Measurements from ENCODE around the gene P2RY6. TPM values are rescaled to one million over a fixed set of nuclear protein-coding genes. Genes with fewer than 3 reads are reported as not detected.

The P2RY6 gene
- total RNA-seq, 1 donor from 2014 or later: not detected

DNA sequence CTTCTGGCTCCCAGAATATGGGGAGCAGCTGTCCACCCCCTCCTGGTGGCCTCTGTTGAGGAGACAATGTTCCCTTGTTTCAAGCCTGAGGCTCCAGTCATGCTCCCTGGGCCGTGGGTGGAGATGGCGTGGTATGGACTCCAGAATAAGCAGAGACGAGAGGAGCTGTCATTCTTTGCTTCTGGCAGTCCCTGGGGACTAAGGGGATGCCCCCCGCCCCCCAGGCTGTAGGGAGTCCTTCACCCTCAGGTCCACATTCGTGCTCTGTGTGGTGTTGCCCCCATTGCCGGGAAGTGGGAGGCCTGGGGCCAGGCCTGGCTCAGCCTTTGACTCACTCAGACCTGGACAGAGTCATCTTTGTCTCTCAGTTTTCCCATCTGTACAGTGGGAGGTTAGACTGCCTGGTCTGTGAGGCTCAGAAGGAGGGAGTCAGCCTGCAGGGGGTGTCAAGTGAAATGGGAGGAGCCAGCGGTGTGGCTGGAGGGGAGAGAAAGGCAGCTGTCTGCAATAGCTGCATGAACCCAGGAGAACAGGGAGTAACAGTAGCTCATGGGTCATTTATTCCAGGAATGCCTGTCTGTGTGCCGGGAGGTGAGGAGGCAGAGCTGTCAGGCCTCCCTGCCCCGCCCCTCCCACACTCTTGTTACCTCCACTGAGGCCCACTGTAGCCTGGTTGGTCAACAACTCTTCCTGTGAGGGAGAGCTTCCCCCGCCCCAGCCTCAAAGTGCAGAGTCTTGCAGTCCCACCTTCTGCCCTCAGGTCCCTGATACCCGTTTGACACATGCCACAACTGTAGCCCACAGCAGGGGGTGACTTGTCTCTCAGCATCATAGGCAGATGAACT, 42.2 kb downstream of the P2RY6 start:
- peaks cover 62% of the 10 kb centered on the region for H3K4me1 Mint-ChIP-seq
- H3K27ac Mint-ChIP-seq (ENCODE audit: unreplicated experiment): peak overlapping the region; percentile 92
- H3K36me3 Mint-ChIP-seq (ENCODE audit: low read depth): peaks cover 3% of the 10 kb centered on the region
- TF ChIP-seq, protein P1, sequence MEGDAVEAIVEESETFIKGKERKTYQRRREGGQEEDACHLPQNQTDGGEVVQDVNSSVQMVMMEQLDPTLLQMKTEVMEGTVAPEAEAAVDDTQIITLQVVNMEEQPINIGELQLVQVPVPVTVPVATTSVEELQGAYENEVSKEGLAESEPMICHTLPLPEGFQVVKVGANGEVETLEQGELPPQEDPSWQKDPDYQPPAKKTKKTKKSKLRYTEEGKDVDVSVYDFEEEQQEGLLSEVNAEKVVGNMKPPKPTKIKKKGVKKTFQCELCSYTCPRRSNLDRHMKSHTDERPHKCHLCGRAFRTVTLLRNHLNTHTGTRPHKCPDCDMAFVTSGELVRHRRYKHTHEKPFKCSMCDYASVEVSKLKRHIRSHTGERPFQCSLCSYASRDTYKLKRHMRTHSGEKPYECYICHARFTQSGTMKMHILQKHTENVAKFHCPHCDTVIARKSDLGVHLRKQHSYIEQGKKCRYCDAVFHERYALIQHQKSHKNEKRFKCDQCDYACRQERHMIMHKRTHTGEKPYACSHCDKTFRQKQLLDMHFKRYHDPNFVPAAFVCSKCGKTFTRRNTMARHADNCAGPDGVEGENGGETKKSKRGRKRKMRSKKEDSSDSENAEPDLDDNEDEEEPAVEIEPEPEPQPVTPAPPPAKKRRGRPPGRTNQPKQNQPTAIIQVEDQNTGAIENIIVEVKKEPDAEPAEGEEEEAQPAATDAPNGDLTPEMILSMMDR (conservative IDR thresholded peaks at IDR 0.05): no peak
- DNase-seq (ENCODE audit: low read depth, low spot score): no peak
- H3K27me3 Mint-ChIP-seq (ENCODE audit: low read depth): no peaks in the 10 kb centered on the region
- H3K4me3 Mint-ChIP-seq: peak overlapping the region; percentile 78
- no peaks in the 10 kb centered on the region for H3K9me3 Mint-ChIP-seq

DNA sequence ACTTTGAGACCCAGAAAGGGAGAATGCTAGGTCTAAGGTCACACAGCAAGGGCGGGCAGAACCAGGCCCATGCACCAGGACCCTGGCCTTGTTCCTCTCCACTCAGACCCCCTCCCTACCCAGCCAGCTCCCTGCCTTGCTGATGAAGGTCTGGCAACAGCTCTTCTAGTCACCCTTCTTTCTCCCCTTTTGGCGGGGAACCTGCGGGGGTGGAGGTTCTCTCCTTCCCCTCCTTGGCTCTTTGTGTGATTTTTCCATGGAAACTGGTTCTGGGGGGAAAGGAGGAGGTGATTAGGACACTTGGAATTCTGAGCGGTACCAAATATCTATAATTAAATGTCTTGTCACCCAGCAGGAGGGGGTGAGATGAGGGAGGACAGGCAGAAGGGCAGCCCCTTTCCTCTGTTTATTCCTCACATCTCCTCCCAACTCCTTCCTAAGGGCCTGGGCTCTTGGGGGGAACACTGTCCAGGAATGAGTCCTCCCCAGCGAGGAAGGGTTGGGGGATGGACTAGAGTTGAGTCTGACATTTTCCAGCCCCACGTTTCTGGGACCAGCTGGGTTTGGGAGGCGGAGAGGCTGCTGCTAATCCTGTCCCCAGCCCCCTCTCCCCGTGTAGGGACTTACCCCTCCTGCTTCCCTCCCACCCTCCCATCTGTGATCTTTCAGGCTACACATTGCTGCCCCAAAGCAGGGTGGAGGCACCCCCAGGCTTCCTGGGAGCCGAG, 43.3 kb downstream of the P2RY6 start:
- Mint-ChIP-seq H3K4me3 (peak overlapping the region; percentile 47), H3K27ac (ENCODE audit: unreplicated experiment) (no peak overlapping the region), H3K9me3 (no peaks in the 10 kb centered on the region), H3K27me3 (ENCODE audit: low read depth) (no peaks in the 10 kb centered on the region), H3K36me3 (ENCODE audit: low read depth) (peaks cover 3% of the 10 kb centered on the region), H3K4me1 (peaks cover 63% of the 10 kb centered on the region)
- no peak for DNase-seq (ENCODE audit: low read depth, low spot score)
- TF ChIP-seq, protein P1 (conservative IDR thresholded peaks at IDR 0.05): no peak

DNA sequence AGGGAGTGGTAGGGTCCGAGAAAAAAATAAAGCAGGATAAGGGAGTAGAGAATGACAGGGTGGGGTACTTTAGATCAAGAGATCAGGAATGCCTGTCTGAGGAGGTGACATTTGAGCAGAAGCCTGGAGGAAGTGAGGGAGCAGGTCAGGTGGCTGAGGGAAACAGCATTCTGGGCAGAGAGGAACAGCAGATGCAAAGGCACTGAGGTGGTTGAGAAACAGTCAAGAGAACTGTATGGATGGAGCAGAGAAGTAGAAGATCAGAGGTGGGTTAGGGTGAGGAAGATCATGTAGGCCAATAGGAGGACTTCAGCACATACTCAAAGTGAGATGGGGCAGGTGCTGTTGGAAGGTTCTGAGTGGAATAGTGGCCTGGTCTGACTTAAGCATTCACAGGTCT, 44.3 kb downstream of the P2RY6 start:
- DNase-seq (ENCODE audit: low read depth, low spot score): no peak
- no peaks in the 10 kb centered on the region for H3K27me3 Mint-ChIP-seq (ENCODE audit: low read depth)
- H3K27ac Mint-ChIP-seq (ENCODE audit: unreplicated experiment): peak overlapping the region; percentile 46
- H3K36me3 Mint-ChIP-seq (ENCODE audit: low read depth): peaks cover 3% of the 10 kb centered on the region
- TF ChIP-seq, protein P1 (conservative IDR thresholded peaks at IDR 0.05): no peak
- no peaks in the 10 kb centered on the region for H3K9me3 Mint-ChIP-seq
- peak overlapping the region; percentile 47 for H3K4me3 Mint-ChIP-seq
- H3K4me1 Mint-ChIP-seq: peaks cover 69% of the 10 kb centered on the region

DNA sequence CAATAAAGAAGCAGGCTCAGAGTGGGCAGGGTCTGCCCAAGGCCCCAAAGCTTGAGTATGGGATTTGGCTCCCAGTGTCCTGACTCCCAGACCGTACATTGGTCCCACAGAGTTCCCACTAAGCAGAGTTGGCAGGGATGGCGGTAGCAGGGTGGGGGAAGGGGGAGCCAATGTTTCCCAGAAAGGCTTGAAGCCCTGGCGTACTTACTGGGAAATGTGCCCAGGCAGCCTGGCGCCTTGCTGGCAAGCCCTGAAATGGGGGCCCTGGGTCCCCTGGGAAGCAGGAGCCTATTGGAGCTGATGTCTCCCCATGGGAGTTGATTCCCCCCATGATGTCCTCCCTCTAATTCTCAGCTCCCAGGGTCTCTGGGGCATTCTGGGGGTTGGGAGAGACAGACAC, 45.2 kb downstream of the P2RY6 start:
- no peak overlapping the region for H3K27ac Mint-ChIP-seq (ENCODE audit: unreplicated experiment)
- H3K9me3 Mint-ChIP-seq: no peaks in the 10 kb centered on the region
- DNase-seq (ENCODE audit: low read depth, low spot score): no peak
- H3K36me3 Mint-ChIP-seq (ENCODE audit: low read depth): peaks cover 3% of the 10 kb centered on the region
- H3K4me1 Mint-ChIP-seq: peaks cover 69% of the 10 kb centered on the region
- TF ChIP-seq, protein P1 (conservative IDR thresholded peaks at IDR 0.05): no peak
- H3K4me3 Mint-ChIP-seq: no peak overlapping the region
- no peaks in the 10 kb centered on the region for H3K27me3 Mint-ChIP-seq (ENCODE audit: low read depth)

DNA sequence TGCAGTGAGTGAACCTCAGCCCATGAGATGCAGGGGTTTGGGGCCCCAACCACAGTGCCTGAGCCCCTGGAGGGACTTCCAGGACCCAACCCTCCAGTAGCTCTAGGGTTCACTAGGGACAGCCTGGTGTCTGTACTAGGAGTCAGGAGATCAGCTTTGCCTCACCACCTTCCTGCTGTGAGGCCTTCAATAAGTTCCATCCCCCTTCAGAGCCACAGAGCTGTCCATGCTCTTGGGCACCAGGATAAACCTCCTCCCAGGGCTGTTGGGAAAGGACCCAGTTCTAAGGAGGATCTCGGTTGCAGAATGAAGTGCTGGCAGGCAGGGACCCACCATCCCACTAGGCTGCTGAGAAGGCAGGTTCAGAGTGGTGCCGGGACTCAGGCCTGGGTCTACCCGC, 45.7 kb downstream of the P2RY6 start:
- H3K4me3 Mint-ChIP-seq: no peak overlapping the region
- no peak overlapping the region for H3K27ac Mint-ChIP-seq (ENCODE audit: unreplicated experiment)
- TF ChIP-seq, protein P1 (conservative IDR thresholded peaks at IDR 0.05): no peak
- no peaks in the 10 kb centered on the region for H3K9me3 Mint-ChIP-seq
- peaks cover 3% of the 10 kb centered on the region for H3K36me3 Mint-ChIP-seq (ENCODE audit: low read depth)
- H3K27me3 Mint-ChIP-seq (ENCODE audit: low read depth): no peaks in the 10 kb centered on the region
- no peak for DNase-seq (ENCODE audit: low read depth, low spot score)
- peaks cover 70% of the 10 kb centered on the region for H3K4me1 Mint-ChIP-seq
